Ramos (cell line): ENCODE data around the gene SH2D1B.
"Not testable (repeated sequence)": the region's sequence is repeated elsewhere in the genome, so short reads cannot be mapped to it uniquely, and the experiment has no call there.

Experiments used
- in situ Hi-C: fragments of 300-500 bp; cut with MboI; formaldehyde crosslinking; loops from one replicate; pipeline ENCODE4 v1.14.3; 2022; ENCODE audit warnings: low sequenced_read_pairs; ENCODE audit not compliant: unreplicated experiment

Gene SH2D1B

GRCh38 chr1:162412002-162412401, at the start of gene SH2D1B:
TSS of gene SH2D1B (minus strand) at chr1:162412136. CDS start at chr1:162412016, 120 bp downstream.
- in situ Hi-C loops = no loop called here

GRCh38 chr1:162458236-162458635, 46.3 kb upstream of the SH2D1B start:
- in situ Hi-C loops = no loop called here

- in situ Hi-C loops = no loop called here
Measured at GRCh38 chr1:162456323-162456722, 44.4 kb upstream of the SH2D1B start.

- in situ Hi-C loops = not testable (repeated sequence)
Measured at GRCh38 chr1:162454361-162454760, 42.4 kb upstream of the SH2D1B start.

- in situ Hi-C loops = no loop called here
Measured at GRCh38 chr1:162446946-162447345, 35.0 kb upstream of the SH2D1B start.

GRCh38 chr1:162444903-162445302, 33.0 kb upstream of the SH2D1B start:
- in situ Hi-C loops = no loop called here

GRCh38 chr1:162432977-162433713, 21.2 kb upstream of the SH2D1B start:
- in situ Hi-C loops = not testable (repeated sequence)

- in situ Hi-C loops = no loop called here
Measured at GRCh38 chr1:162430583-162430982, 18.6 kb upstream of the SH2D1B start.

- in situ Hi-C loops = no loop called here
Measured at GRCh38 chr1:162422662-162423375, 10.9 kb upstream of the SH2D1B start.

GRCh38 chr1:162421258-162422164, 9.6 kb upstream of the SH2D1B start:
- in situ Hi-C loops = no loop called here

- in situ Hi-C loops = no loop called here
Measured at GRCh38 chr1:162420120-162420519, 8.2 kb upstream of the SH2D1B start.

- in situ Hi-C loops = not testable (repeated sequence)
Measured at GRCh38 chr1:162419450-162419931, 7.6 kb upstream of the SH2D1B start.

- in situ Hi-C loops = not testable (repeated sequence)
Measured at GRCh38 chr1:162418584-162418983, 6.6 kb upstream of the SH2D1B start.

GRCh38 chr1:162417650-162418049, 5.7 kb upstream of the SH2D1B start:
- in situ Hi-C loops = no loop called here

GRCh38 chr1:162416909-162417308, 5.0 kb upstream of the SH2D1B start:
- in situ Hi-C loops = no loop called here

- in situ Hi-C loops = no loop called here
Measured at GRCh38 chr1:162416215-162416614, 4.3 kb upstream of the SH2D1B start.

- in situ Hi-C loops = no loop called here
Measured at GRCh38 chr1:162407539-162407938, 4.4 kb downstream of the SH2D1B start.

GRCh38 chr1:162406811-162407210, 5.1 kb downstream of the SH2D1B start:
- in situ Hi-C loops = no loop called here

GRCh38 chr1:162405800-162406199, 6.1 kb downstream of the SH2D1B start:
- in situ Hi-C loops = no loop called here

- in situ Hi-C loops = no loop called here
Measured at GRCh38 chr1:162404550-162405160, 7.3 kb downstream of the SH2D1B start.
